Cardiac fibroblast (primary cell): ENCODE measurements around the gene HIVEP3.

Experiments
- DNase-seq, 2 donors: peaks; one replicate each; pipeline versions ENCODE4 v3.0.0 to v3.0.0-alpha.2; 2010; ENCODE audit warnings: low read depth in 2 of 2
- H3K4me3 ChIP-seq, 2 donors: replicated peaks in 1 of 2; 1 replicate in 1 of 2; 2 replicates in 1 of 2; pipeline ENCODE4 v1.5.1; 2011; ENCODE audit warnings: low read depth in 2 of 2, low read length in 2 of 2, mild to moderate bottlenecking in 2 of 2, moderate library complexity in 1 of 2
- TF ChIP-seq, protein P1 (sequence below): IDR thresholded peaks from one replicate; pipeline ENCODE4 v1.5.1; 2011; ENCODE audit warnings: low read depth, mild to moderate bottlenecking, low read length, inconsistent platforms

HIVEP3 gene

DNA sequence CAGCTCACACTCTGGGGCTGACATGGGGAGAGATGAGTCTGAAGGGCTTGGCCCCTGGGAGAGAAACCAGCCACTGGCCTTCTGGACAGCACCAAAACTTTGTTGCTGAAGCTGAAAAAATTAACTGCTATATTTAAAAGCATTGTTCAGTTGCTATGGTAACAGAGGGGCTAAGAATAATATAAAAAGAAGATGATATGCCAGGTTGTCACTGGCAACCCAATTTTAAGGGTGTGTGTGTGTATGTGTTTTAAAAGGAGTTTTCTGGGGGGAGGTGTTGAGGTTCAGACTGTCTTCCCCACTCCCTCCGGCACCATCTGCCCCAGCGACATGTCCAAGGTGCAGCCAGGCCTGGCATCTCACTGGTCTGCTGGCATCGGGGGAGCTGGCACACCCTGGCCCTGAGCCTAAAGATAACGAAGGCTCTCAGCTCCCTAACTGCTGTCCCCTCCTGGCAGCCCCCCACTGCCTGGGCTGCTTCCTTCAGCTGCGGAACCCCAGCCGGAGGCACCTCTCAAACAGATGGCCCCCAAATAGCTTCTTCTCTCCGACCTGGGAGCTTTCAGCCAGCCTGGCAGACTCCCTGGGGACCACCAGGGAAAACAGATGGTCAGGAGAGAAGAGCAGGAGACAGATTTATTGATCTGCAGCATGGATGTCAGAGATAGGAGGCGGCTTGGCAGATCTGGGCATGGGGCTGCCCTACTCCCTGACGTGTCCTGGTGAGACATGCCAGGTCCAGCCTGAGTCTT lies 203.9 kb downstream of the HIVEP3 start:
- no peak overlapping the region for H3K4me3 ChIP-seq
- DNase-seq, result no peak
- TF ChIP-seq, protein P1, sequence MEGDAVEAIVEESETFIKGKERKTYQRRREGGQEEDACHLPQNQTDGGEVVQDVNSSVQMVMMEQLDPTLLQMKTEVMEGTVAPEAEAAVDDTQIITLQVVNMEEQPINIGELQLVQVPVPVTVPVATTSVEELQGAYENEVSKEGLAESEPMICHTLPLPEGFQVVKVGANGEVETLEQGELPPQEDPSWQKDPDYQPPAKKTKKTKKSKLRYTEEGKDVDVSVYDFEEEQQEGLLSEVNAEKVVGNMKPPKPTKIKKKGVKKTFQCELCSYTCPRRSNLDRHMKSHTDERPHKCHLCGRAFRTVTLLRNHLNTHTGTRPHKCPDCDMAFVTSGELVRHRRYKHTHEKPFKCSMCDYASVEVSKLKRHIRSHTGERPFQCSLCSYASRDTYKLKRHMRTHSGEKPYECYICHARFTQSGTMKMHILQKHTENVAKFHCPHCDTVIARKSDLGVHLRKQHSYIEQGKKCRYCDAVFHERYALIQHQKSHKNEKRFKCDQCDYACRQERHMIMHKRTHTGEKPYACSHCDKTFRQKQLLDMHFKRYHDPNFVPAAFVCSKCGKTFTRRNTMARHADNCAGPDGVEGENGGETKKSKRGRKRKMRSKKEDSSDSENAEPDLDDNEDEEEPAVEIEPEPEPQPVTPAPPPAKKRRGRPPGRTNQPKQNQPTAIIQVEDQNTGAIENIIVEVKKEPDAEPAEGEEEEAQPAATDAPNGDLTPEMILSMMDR, result no peak

DNA sequence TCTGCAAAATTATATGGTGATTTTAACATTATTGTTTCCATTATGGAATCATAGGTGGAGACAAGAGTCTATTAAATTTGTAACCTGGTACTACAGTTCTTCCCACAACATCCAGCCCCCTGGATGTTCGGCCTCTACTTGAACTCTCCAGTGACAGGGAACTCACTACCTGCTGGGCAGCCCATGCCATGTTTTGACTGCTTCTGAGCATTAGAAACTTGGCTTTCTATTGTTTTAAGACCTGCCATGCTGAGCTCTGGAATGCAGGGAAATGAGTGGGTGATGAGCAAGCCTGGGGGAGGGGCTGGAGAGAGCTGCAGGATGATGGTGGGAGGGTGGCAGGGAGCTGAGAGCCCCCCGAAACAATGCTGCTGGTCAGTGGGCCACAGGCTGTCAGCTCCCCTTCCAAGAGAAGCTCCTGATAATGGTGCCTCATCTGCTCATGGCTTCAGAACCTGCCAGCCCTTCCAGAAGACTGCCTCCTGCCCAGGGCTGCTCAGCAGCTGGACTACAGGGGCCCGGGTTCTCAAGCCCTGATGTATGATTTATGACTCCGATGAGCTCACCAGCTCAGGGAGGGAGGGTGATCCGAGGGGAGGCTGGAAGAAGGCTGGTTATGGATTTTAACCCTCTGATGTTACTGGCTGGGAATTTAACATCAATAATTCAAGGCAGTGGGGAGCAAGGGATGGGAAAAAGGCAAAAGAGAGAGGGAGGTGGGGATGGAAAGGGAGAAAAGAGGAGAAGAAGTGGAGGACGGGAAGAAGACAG lies 205.0 kb downstream of the HIVEP3 start:
- peak; percentile 50 to 80 for DNase-seq
- TF ChIP-seq, protein P1, result no peak
- H3K4me3 ChIP-seq, result no peak overlapping the region

DNA sequence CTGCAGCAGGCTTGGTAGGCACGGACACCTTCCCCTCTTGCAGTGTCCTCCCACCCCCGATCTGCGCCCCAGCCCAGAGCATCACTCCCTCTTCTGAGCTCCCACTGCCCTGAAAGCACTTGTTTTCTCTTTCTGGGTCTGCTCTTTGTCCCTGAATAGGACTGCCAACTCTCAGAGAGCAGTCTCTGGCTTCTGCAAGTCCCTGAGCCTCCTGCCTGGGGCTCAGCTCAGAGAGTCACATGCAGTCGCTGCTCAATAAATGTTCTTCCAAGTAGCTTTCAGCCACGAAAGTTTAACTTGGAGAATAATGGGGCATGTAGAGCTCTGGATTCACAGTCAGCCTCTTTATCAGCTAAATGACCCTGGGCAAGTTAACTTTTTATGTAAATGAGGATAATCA lies 205.6 kb downstream of the HIVEP3 start:
- no peak for DNase-seq
- TF ChIP-seq, protein P1, result no peak
- no peak overlapping the region for H3K4me3 ChIP-seq

DNA sequence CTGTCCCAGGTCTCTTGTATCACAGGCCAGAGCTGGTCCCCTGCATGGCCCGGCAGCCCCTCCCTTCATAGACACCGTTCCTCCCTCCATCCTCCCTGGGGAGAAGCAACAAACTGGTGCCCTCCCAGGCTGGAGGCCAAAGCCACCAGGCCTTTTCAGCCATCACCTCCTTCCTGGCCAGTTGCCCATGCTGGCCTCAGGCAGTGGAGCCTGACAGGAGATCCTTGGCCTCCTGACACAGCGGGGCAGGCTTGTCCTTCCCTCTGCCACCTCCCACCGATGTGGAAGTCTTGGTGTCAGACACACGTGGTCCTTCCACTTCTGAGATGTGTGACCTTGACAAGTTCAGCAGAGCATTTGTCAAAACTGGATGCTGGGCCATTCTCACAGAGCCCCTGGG lies 206.0 kb downstream of the HIVEP3 start:
- TF ChIP-seq, protein P1, result no peak
- DNase-seq, result no peak
- H3K4me3 ChIP-seq, result no peak overlapping the region

DNA sequence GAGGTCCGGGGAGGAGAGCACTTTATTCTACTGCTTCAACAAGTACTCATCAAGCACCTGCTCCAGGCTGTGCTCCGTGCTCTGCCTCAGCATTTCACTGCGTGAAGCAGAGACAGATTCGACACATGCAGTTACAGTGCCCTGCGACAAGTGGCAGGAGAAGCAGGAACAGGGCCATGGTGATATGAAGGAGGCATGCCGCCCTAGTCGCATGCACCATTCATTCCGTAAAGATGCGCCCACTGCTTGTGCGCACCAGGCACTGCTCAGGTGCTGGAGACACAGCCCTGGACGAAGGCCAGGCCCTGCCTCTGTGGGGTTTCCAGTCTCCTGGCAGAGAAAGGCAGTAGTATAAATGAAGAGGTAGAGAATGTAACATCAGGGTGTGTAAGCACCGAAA lies 206.6 kb downstream of the HIVEP3 start:
- DNase-seq, result no peak
- TF ChIP-seq, protein P1, result no peak
- no peak overlapping the region for H3K4me3 ChIP-seq

DNA sequence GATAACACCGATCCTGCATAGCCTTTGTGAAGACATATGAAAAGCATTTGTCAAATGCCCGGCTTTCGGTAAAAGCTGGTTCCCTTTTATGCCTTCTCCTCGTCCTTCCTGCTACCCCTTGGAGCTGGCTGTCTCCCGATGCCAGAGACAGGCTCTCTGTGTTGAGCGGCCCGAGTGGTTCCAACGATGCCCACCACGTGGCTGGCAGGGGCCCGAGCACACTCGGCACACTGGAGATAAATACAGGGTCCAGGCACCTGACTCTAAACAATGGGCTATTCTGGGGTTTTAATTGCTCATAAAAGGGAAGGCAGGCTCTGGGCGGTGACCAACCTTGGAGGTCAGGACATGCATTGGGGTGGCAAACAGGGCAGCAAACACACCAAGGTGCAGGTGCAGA lies 207.1 kb downstream of the HIVEP3 start:
- no peak overlapping the region for H3K4me3 ChIP-seq
- DNase-seq, result no peak
- TF ChIP-seq, protein P1, result no peak
